GM23338 (cell line): ENCODE results near the gene ITSN2. TPM values are rescaled to one million over a fixed set of nuclear protein-coding genes. Genes with fewer than 3 reads are reported as not detected.

Experiments used
- ATAC-seq: fragments of 200-7000 bp; cut with Tn5 transposase; 3 replicates; pipeline ENCODE4 v1.9.1; 2020
- DNase-seq: peaks from one replicate; pipeline ENCODE4 v3.0.0-alpha.2; 2015; ENCODE audit warnings: low spot score
- H2AFZ ChIP-seq: fragments of 200-600 bp; sonication (generic); 2 replicates; pipeline ENCODE4 v1.8.0; 2016; ENCODE audit warnings: antibody characterized with exemption, mild to moderate bottlenecking, moderate library complexity
- H3F3A ChIP-seq: fragments of 200-600 bp; sonication (generic); replicated peaks from 2 replicates; pipeline ENCODE4 v1.8.0; 2017; ENCODE audit warnings: antibody characterized with exemption, mixed run types, low read depth
- H3K27ac ChIP-seq: fragments of 200-600 bp; sonication (generic); 2 replicates; pipeline ENCODE4 v1.6.1; 2016; ENCODE audit warnings: low read depth
- H3K27me3 ChIP-seq: fragments of 200-600 bp; sonication (generic); 2 replicates; pipeline ENCODE4 v1.8.0; 2016; ENCODE audit warnings: mild to moderate bottlenecking, mixed run types, moderate library complexity; ENCODE audit not compliant: insufficient read depth
- H3K36me3 ChIP-seq: fragments of 200-600 bp; sonication (generic); 2 replicates; pipeline ENCODE4 v1.8.0; 2016; ENCODE audit warnings: mild to moderate bottlenecking; ENCODE audit not compliant: insufficient read depth
- H3K4me1 ChIP-seq: fragments of 200-600 bp; sonication (generic); 2 replicates; pipeline ENCODE4 v1.8.0; 2016; ENCODE audit warnings: mild to moderate bottlenecking, moderate library complexity; ENCODE audit not compliant: insufficient read depth
- H3K4me2 ChIP-seq: fragments of 200-600 bp; sonication (generic); 2 replicates; pipeline ENCODE4 v1.7.1; 2017; ENCODE audit warnings: mixed run types
- H3K4me3 ChIP-seq: fragments of 200-600 bp; sonication (generic); 2 replicates; pipeline ENCODE4 v1.6.1; 2016; ENCODE audit warnings: mixed run types
- H3K79me2 ChIP-seq: fragments of 200-600 bp; sonication (generic); replicated peaks from 2 replicates; pipeline ENCODE4 v1.8.0; 2017; ENCODE audit warnings: mild to moderate bottlenecking; ENCODE audit not compliant: insufficient read depth
- H3K9me2 ChIP-seq: fragments of 200-600 bp; sonication (generic); 2 replicates; pipeline ENCODE4 v1.8.0; 2017; ENCODE audit not compliant: insufficient read depth
- H4K20me1 ChIP-seq: fragments of 200-600 bp; sonication (generic); replicated peaks from 2 replicates; pipeline ENCODE4 v1.8.0; 2017; ENCODE audit warnings: mild to moderate bottlenecking; ENCODE audit not compliant: insufficient read depth
- H3K27ac Mint-ChIP-seq: 2 replicates; pipeline ENCODE4 v1.8.0; 2020; ENCODE audit warnings: inconsistent platforms, mild to moderate bottlenecking, moderate library complexity, mixed read lengths
- H3K27me3 Mint-ChIP-seq: 3 replicates; pipeline ENCODE4 v1.8.0; 2022; ENCODE audit warnings: low read depth, mild to moderate bottlenecking, moderate library complexity, mixed read lengths, inconsistent platforms; ENCODE audit not compliant: insufficient read depth, poor library complexity
- H3K36me3 Mint-ChIP-seq: 3 replicates; pipeline ENCODE4 v1.8.0; 2021; ENCODE audit warnings: low read depth, mild to moderate bottlenecking, inconsistent platforms, moderate library complexity, mixed read lengths
- H3K4me1 Mint-ChIP-seq: 3 replicates; pipeline ENCODE4 v1.8.0; 2020; ENCODE audit warnings: mild to moderate bottlenecking, inconsistent platforms, mixed read lengths
- H3K4me3 Mint-ChIP-seq: 3 replicates; pipeline ENCODE4 v1.8.0; 2021; ENCODE audit warnings: moderate library complexity, mild to moderate bottlenecking, inconsistent platforms, mixed read lengths
- H3K9me3 Mint-ChIP-seq: 3 replicates; pipeline ENCODE4 v1.8.0; 2020; ENCODE audit warnings: moderate library complexity, mild to moderate bottlenecking, inconsistent platforms, mixed read lengths
- CREB1 ChIP-seq: fragments of 250-450 bp; sonication (Bioruptor Pico); IDR thresholded peaks from 2 replicates; pipeline ENCODE4 v1.5.0; 2020; ENCODE audit warnings: low read depth, mild to moderate bottlenecking, moderate library complexity
- EZH2 ChIP-seq: fragments of 200-600 bp; sonication (generic); IDR thresholded peaks from one replicate; pipeline ENCODE4 v1.8.0; 2017; ENCODE audit warnings: antibody characterized with exemption, mild to moderate bottlenecking, low read depth; ENCODE audit not compliant: unreplicated experiment
- EZH2phosphoT487 ChIP-seq: fragments of 200-600 bp; sonication (generic); IDR thresholded peaks from one replicate; pipeline ENCODE4 v1.8.1; 2018; ENCODE audit warnings: antibody characterized with exemption; ENCODE audit not compliant: unreplicated experiment
- JUNB ChIP-seq: IDR thresholded peaks from one replicate; pipeline ENCODE4 v1.6.1; 2016; ENCODE audit warnings: antibody characterized with exemption; ENCODE audit not compliant: unreplicated experiment
- NANOG ChIP-seq: IDR thresholded peaks from 2 replicates; pipeline ENCODE4 v1.6.1; 2016; ENCODE audit warnings: antibody characterized with exemption, borderline replicate concordance
- POLR2AphosphoS5 ChIP-seq: IDR thresholded peaks from 2 replicates; pipeline ENCODE4 v1.6.1; 2016; ENCODE audit warnings: antibody characterized with exemption, low read depth
- STAT1 ChIP-seq: IDR thresholded peaks from one replicate; pipeline ENCODE4 v1.6.1; 2016; ENCODE audit warnings: antibody characterized with exemption; ENCODE audit not compliant: unreplicated experiment
- ZNF114 ChIP-seq: fragments of 250-450 bp; sonication (Bioruptor Pico); IDR thresholded peaks from 2 replicates; pipeline ENCODE4 v1.5.0; 2020; ENCODE audit warnings: mild to moderate bottlenecking, moderate library complexity
- ZNF331 ChIP-seq: fragments of 250-450 bp; sonication (Bioruptor Pico); IDR thresholded peaks from 2 replicates; pipeline ENCODE4 v1.5.0; 2020; ENCODE audit warnings: low read depth, mild to moderate bottlenecking, moderate library complexity
- polyA plus RNA-seq: library from polyadenylated mRNA; unstranded; fragments of >200 nt; fragmentation: Nextera tagmentation; extraction: Ambion mirVana; gene quantifications from 2 replicates; pipeline ENCODE4 v1.2.1, GENCODE V29; 2016
- total RNA-seq: library from RNA; depleted of rRNA; stranded (reverse); fragments of >200 nt; shearing (Covaris generic); gene quantifications from 2 replicates; pipeline ENCODE4 v1.2.3, GENCODE V29; 2014
- TF ChIP-seq, protein P1 (sequence below), 2 experiments: fragments of 200-600 bp in 1 of 2; sonication (generic) in 1 of 2; conservative IDR thresholded peaks; 2 replicates each; pipeline versions ENCODE4 v1.5.1 to v1.6.1; 2016 to 2017; ENCODE audit warnings: antibody characterized with exemption in 2 of 2, low read depth in 2 of 2, mild to moderate bottlenecking in 2 of 2, moderate library complexity in 1 of 2
- TF ChIP-seq, protein P2 (sequence below): fragments of 250-450 bp; sonication (Bioruptor Pico); IDR thresholded peaks from 2 replicates; pipeline ENCODE4 v1.5.0; 2020; ENCODE audit warnings: mild to moderate bottlenecking, moderate library complexity
- TF ChIP-seq, protein P3 (sequence below): IDR thresholded peaks from 2 replicates; pipeline ENCODE4 v1.6.1; 2016; ENCODE audit warnings: antibody characterized with exemption
- TF ChIP-seq, protein P4 (sequence below): IDR thresholded peaks from one replicate; pipeline ENCODE4 v1.6.1; 2018; ENCODE audit warnings: antibody characterized with exemption; ENCODE audit not compliant: unreplicated experiment

Gene ITSN2
- total and polyA plus RNA-seq, 2 experiments from 2014 or later, result 17.1 to 17.8 TPM

DNA sequence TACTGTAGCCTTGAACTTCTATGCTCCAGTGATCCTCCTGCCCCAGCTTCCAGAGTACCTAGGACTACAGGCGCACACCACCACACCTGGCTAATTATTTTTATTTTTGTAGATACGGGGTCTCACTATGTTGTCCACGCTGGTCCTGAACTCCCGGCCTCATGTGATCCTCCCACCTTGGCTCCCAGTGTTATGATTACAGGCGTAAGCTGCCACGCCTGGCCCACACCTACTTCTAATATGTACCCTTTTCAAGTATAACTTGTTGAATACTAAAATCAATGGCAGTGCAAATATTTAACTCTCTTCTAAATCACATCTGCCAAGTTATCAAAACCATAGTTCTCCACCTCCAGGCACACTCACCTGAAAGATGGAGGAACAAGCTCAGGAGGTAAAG is 58.7 kb downstream of the ITSN2 start:
- Mint-ChIP-seq H3K4me3 (no peak overlapping the region), H3K9me3 (no peaks in the 10 kb centered on the region), H3K27me3 (no peaks in the 10 kb centered on the region), H3K27ac (no peak overlapping the region), H3K36me3 (peaks cover 26% of the 10 kb centered on the region; the same call in 2 of the 3 replicates), H3K4me1 (peaks cover 7% of the 10 kb centered on the region; the same call in 2 of the 3 replicates)
- no peaks in the 10 kb centered on the region for H3K79me2 ChIP-seq
- TF ChIP-seq JUNB (no peak), STAT1 (no peak), EZH2phosphoT487 (no peak), ZNF114 (no peak), POLR2AphosphoS5 (no peak), ZNF331 (CRISPR knock-in tag) (no peak), CREB1 (no peak), EZH2 (no peak), NANOG (no peak)
- TF ChIP-seq, protein P1, sequence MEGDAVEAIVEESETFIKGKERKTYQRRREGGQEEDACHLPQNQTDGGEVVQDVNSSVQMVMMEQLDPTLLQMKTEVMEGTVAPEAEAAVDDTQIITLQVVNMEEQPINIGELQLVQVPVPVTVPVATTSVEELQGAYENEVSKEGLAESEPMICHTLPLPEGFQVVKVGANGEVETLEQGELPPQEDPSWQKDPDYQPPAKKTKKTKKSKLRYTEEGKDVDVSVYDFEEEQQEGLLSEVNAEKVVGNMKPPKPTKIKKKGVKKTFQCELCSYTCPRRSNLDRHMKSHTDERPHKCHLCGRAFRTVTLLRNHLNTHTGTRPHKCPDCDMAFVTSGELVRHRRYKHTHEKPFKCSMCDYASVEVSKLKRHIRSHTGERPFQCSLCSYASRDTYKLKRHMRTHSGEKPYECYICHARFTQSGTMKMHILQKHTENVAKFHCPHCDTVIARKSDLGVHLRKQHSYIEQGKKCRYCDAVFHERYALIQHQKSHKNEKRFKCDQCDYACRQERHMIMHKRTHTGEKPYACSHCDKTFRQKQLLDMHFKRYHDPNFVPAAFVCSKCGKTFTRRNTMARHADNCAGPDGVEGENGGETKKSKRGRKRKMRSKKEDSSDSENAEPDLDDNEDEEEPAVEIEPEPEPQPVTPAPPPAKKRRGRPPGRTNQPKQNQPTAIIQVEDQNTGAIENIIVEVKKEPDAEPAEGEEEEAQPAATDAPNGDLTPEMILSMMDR (conservative IDR thresholded peaks at IDR 0.05; ENCODE audit: low read depth in 2 of 2), result no peak
- TF ChIP-seq, protein P2, sequence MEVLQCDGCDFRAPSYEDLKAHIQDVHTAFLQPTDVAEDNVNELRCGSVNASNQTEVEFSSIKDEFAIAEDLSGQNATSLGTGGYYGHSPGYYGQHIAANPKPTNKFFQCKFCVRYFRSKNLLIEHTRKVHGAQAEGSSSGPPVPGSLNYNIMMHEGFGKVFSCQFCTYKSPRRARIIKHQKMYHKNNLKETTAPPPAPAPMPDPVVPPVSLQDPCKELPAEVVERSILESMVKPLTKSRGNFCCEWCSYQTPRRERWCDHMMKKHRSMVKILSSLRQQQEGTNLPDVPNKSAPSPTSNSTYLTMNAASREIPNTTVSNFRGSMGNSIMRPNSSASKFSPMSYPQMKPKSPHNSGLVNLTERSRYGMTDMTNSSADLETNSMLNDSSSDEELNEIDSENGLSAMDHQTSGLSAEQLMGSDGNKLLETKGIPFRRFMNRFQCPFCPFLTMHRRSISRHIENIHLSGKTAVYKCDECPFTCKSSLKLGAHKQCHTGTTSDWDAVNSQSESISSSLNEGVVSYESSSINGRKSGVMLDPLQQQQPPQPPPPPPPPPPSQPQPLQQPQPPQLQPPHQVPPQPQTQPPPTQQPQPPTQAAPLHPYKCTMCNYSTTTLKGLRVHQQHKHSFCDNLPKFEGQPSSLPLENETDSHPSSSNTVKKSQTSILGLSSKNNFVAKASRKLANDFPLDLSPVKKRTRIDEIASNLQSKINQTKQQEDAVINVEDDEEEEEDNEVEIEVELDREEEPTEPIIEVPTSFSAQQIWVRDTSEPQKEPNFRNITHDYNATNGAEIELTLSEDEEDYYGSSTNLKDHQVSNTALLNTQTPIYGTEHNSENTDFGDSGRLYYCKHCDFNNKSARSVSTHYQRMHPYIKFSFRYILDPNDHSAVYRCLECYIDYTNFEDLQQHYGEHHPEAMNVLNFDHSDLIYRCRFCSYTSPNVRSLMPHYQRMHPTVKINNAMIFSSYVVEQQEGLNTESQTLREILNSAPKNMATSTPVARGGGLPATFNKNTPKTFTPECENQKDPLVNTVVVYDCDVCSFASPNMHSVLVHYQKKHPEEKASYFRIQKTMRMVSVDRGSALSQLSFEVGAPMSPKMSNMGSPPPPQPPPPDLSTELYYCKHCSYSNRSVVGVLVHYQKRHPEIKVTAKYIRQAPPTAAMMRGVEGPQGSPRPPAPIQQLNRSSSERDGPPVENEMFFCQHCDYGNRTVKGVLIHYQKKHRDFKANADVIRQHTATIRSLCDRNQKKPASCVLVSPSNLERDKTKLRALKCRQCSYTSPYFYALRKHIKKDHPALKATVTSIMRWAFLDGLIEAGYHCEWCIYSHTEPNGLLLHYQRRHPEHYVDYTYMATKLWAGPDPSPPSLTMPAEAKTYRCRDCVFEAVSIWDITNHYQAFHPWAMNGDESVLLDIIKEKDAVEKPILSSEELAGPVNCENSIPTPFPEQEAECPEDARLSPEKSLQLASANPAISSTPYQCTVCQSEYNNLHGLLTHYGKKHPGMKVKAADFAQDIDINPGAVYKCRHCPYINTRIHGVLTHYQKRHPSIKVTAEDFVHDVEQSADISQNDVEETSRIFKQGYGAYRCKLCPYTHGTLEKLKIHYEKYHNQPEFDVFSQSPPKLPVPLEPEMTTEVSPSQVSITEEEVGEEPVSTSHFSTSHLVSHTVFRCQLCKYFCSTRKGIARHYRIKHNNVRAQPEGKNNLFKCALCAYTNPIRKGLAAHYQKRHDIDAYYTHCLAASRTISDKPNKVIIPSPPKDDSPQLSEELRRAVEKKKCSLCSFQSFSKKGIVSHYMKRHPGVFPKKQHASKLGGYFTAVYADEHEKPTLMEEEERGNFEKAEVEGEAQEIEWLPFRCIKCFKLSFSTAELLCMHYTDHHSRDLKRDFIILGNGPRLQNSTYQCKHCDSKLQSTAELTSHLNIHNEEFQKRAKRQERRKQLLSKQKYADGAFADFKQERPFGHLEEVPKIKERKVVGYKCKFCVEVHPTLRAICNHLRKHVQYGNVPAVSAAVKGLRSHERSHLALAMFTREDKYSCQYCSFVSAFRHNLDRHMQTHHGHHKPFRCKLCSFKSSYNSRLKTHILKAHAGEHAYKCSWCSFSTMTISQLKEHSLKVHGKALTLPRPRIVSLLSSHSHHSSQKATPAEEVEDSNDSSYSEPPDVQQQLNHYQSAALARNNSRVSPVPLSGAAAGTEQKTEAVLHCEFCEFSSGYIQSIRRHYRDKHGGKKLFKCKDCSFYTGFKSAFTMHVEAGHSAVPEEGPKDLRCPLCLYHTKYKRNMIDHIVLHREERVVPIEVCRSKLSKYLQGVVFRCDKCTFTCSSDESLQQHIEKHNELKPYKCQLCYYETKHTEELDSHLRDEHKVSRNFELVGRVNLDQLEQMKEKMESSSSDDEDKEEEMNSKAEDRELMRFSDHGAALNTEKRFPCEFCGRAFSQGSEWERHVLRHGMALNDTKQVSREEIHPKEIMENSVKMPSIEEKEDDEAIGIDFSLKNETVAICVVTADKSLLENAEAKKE (CRISPR knock-in tag), result no peak
- TF ChIP-seq, protein P3, sequence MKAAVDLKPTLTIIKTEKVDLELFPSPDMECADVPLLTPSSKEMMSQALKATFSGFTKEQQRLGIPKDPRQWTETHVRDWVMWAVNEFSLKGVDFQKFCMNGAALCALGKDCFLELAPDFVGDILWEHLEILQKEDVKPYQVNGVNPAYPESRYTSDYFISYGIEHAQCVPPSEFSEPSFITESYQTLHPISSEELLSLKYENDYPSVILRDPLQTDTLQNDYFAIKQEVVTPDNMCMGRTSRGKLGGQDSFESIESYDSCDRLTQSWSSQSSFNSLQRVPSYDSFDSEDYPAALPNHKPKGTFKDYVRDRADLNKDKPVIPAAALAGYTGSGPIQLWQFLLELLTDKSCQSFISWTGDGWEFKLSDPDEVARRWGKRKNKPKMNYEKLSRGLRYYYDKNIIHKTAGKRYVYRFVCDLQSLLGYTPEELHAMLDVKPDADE, result no peak
- TF ChIP-seq, protein P4, sequence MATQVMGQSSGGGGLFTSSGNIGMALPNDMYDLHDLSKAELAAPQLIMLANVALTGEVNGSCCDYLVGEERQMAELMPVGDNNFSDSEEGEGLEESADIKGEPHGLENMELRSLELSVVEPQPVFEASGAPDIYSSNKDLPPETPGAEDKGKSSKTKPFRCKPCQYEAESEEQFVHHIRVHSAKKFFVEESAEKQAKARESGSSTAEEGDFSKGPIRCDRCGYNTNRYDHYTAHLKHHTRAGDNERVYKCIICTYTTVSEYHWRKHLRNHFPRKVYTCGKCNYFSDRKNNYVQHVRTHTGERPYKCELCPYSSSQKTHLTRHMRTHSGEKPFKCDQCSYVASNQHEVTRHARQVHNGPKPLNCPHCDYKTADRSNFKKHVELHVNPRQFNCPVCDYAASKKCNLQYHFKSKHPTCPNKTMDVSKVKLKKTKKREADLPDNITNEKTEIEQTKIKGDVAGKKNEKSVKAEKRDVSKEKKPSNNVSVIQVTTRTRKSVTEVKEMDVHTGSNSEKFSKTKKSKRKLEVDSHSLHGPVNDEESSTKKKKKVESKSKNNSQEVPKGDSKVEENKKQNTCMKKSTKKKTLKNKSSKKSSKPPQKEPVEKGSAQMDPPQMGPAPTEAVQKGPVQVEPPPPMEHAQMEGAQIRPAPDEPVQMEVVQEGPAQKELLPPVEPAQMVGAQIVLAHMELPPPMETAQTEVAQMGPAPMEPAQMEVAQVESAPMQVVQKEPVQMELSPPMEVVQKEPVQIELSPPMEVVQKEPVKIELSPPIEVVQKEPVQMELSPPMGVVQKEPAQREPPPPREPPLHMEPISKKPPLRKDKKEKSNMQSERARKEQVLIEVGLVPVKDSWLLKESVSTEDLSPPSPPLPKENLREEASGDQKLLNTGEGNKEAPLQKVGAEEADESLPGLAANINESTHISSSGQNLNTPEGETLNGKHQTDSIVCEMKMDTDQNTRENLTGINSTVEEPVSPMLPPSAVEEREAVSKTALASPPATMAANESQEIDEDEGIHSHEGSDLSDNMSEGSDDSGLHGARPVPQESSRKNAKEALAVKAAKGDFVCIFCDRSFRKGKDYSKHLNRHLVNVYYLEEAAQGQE, result no peak
- no peak overlapping the region for H3K4me2 ChIP-seq
- H2AFZ ChIP-seq, result no peak overlapping the region
- DNase-seq (no peak), ATAC-seq (no peak)
- no peak overlapping the region for H3K27ac ChIP-seq
- H4K20me1 ChIP-seq, result no peaks in the 10 kb centered on the region
- no peaks in the 10 kb centered on the region for H3K4me1 ChIP-seq
- no peaks in the 10 kb centered on the region for H3F3A ChIP-seq
- H3K36me3 ChIP-seq, result peaks cover 11% of the 10 kb centered on the region; the same call in 1 of the 2 replicates
- no peak overlapping the region for H3K4me3 ChIP-seq
- no peaks in the 10 kb centered on the region for H3K9me2 ChIP-seq
- no peaks in the 10 kb centered on the region for H3K27me3 ChIP-seq
